H1 (cell line): Measurements from ENCODE around the gene KLHL8. TPM values are rescaled to one million over a fixed set of nuclear protein-coding genes. Genes with fewer than 3 reads are reported as not detected.

Source experiments
- CTCF ChIA-PET: fragments of 300-600 bp; sonication (Branson Sonifier 250); formaldehyde crosslinking; loops from one replicate; lab custom pipeline; 2021; ENCODE audit not compliant: partially characterized antibody; lab: Charles Lee
- POLR2A ChIA-PET: fragments of 300-600 bp; sonication (Branson Sonifier 250); formaldehyde crosslinking; loops from one replicate; lab custom pipeline; 2021; ENCODE audit warnings: inconsistent platforms; ENCODE audit not compliant: partially characterized antibody; lab: Charles Lee
- DNase-seq, 2 experiments: peaks; one replicate each; pipeline versions ENCODE4 v3.0.0 to v3.0.0-alpha.2; 2010 to 2022; ENCODE audit warnings: low spot score in 2 of 2, low read depth in 1 of 2, mixed read lengths in 1 of 2
- FAIRE-seq: peaks from 2 replicates; lab custom pipeline; 2011; peaks lifted over from hg19 to GRCh38; lab: Jason Lieb, UNC
- H2AFZ ChIP-seq: 2 replicates; pipeline ENCODE4 v1.8.1; 2012; ENCODE audit warnings: low read length, inconsistent platforms
- H2AK5ac ChIP-seq: 2 replicates; pipeline ENCODE4 v1.6.1; 2013; ENCODE audit warnings: low read depth, low read length
- H2BK120ac ChIP-seq: replicated peaks from 2 replicates; pipeline ENCODE3; 2013; ENCODE audit warnings: low read depth, low read length, inconsistent platforms
- H2BK12ac ChIP-seq: 2 replicates; pipeline ENCODE4 v1.6.1; 2013; ENCODE audit warnings: low read depth, low read length
- H2BK15ac ChIP-seq: 2 replicates; pipeline ENCODE4 v1.6.1; 2013; ENCODE audit warnings: low read length
- H2BK20ac ChIP-seq: 2 replicates; pipeline ENCODE4 v1.6.1; 2013; ENCODE audit warnings: low read length
- H2BK5ac ChIP-seq: 2 replicates; pipeline ENCODE4 v1.6.1; 2013; ENCODE audit warnings: low read depth, low read length
- H3K14ac ChIP-seq: 2 replicates; pipeline ENCODE4 v1.6.1; 2013; ENCODE audit warnings: inconsistent platforms; ENCODE audit not compliant: insufficient read length
- H3K18ac ChIP-seq: 2 replicates; pipeline ENCODE4 v1.6.1; 2013; ENCODE audit warnings: low read length; ENCODE audit errors: extremely low read depth
- H3K23ac ChIP-seq: 2 replicates; pipeline ENCODE4 v1.6.1; 2013; ENCODE audit warnings: inconsistent platforms; ENCODE audit not compliant: insufficient read length
- H3K23me2 ChIP-seq: 2 replicates; pipeline ENCODE4 v1.6.1; 2013; ENCODE audit warnings: low read depth, low read length
- H3K27ac ChIP-seq: 2 replicates; pipeline ENCODE4 v1.6.1; 2011; ENCODE audit warnings: low read depth, low read length, inconsistent platforms
- H3K27me3 ChIP-seq, 4 experiments: replicated peaks in 1 of 4; 1 replicate in 1 of 4; 2 replicates in 3 of 4; pipeline versions ENCODE4 v1.6.1 to v1.8.1; 2011 to 2013; ENCODE audit warnings: low read length in 3 of 4, mild to moderate bottlenecking in 3 of 4, inconsistent platforms in 2 of 4, mixed read lengths in 2 of 4, moderate library complexity in 1 of 4; ENCODE audit not compliant: control insufficient read depth in 3 of 4, insufficient read depth in 3 of 4; ENCODE audit errors: extremely low read depth in 1 of 4
- H3K36me3 ChIP-seq, 4 experiments: 2 replicates each; pipeline versions ENCODE4 v1.6.1 to v1.8.1; 2011 to 2013; ENCODE audit warnings: mild to moderate bottlenecking in 4 of 4, low read length in 3 of 4, moderate library complexity in 2 of 4, control low read depth in 1 of 4, inconsistent platforms in 1 of 4; ENCODE audit not compliant: insufficient read depth in 4 of 4, control insufficient read depth in 2 of 4
- H3K4ac ChIP-seq: replicated peaks from 2 replicates; pipeline ENCODE3; 2013; ENCODE audit warnings: low read length, low read depth, mixed read lengths, inconsistent platforms; ENCODE audit not compliant: insufficient read length
- H3K4me1 ChIP-seq, 4 experiments: replicated peaks in 1 of 4; 1 replicate in 1 of 4; 2 replicates in 3 of 4; pipeline versions ENCODE4 v1.6.1 to v1.8.1; 2011 to 2013; ENCODE audit warnings: low read length in 3 of 4, inconsistent platforms in 2 of 4, mixed read lengths in 1 of 4; ENCODE audit not compliant: insufficient read depth in 4 of 4, control insufficient read depth in 3 of 4
- H3K4me2 ChIP-seq, 2 experiments: 2 replicates each; pipeline versions ENCODE4 v1.6.1 to v1.8.1; 2011 to 2013; ENCODE audit warnings: low read depth in 2 of 2, low read length in 2 of 2, control low read depth in 1 of 2, inconsistent platforms in 1 of 2, mild to moderate bottlenecking in 1 of 2; ENCODE audit not compliant: insufficient read depth in 1 of 2
- H3K4me3 ChIP-seq, 4 experiments: fragments of 200-600, 300-600 bp in 1 of 4; sonication (generic), shearing (Covaris generic), sonication (Bioruptor Twin) in 1 of 4; 2 replicates each; pipeline versions ENCODE4 v1.5.1 to v1.8.1; 2011 to 2016; ENCODE audit warnings: low read length in 4 of 4, low read depth in 3 of 4, control low read depth in 2 of 4, inconsistent platforms in 2 of 4, mild to moderate bottlenecking in 2 of 4, mixed read lengths in 1 of 4, moderate library complexity in 1 of 4; ENCODE audit not compliant: insufficient read depth in 2 of 4; ENCODE audit errors: extremely low read depth in 1 of 4
- H3K56ac ChIP-seq: replicated peaks from 2 replicates; pipeline ENCODE3; 2013; ENCODE audit warnings: low read depth, mild to moderate bottlenecking, mixed read lengths, low read length, inconsistent platforms; ENCODE audit not compliant: insufficient read length
- H3K79me1 ChIP-seq: 2 replicates; pipeline ENCODE4 v1.6.1; 2013; ENCODE audit warnings: low read depth, low read length, control low read depth
- H3K79me2 ChIP-seq, 2 experiments: 2 replicates each; pipeline versions ENCODE4 v1.6.1 to v1.8.1; 2012 to 2013; ENCODE audit warnings: low read length in 2 of 2, mild to moderate bottlenecking in 2 of 2, inconsistent platforms in 1 of 2; ENCODE audit not compliant: insufficient read depth in 2 of 2, control insufficient read depth in 1 of 2
- H3K9ac ChIP-seq, 4 experiments: replicated peaks in 1 of 4; 1 replicate in 1 of 4; 2 replicates in 3 of 4; pipeline versions ENCODE4 v1.6.1 to v1.8.1; 2011 to 2013; ENCODE audit warnings: low read depth in 3 of 4, low read length in 3 of 4, control low read depth in 2 of 4, mild to moderate bottlenecking in 2 of 4, moderate library complexity in 2 of 4, inconsistent platforms in 1 of 4; ENCODE audit errors: extremely low read depth in 1 of 4
- H3K9me3 ChIP-seq, 2 experiments: 2 replicates each; pipeline versions ENCODE4 v1.6.1 to v1.8.1; 2012 to 2013; ENCODE audit warnings: mild to moderate bottlenecking in 2 of 2, moderate library complexity in 2 of 2, control low read depth in 1 of 2, inconsistent platforms in 1 of 2, low read depth in 1 of 2, low read length in 1 of 2, mixed read lengths in 1 of 2; ENCODE audit not compliant: insufficient read depth in 2 of 2
- H4K20me1 ChIP-seq, 2 experiments: replicated peaks in 1 of 2; 2 replicates each; pipeline versions ENCODE3 to v1.8.1; 2011 to 2013; ENCODE audit warnings: inconsistent platforms in 2 of 2, low read length in 2 of 2, mild to moderate bottlenecking in 1 of 2; ENCODE audit not compliant: insufficient read depth in 2 of 2, control insufficient read depth in 1 of 2
- H4K5ac ChIP-seq: 2 replicates; pipeline ENCODE4 v1.6.1; 2013; ENCODE audit warnings: low read length, low read depth, mixed read lengths, inconsistent platforms; ENCODE audit not compliant: insufficient read length
- H4K8ac ChIP-seq: 2 replicates; pipeline ENCODE4 v1.8.0; 2013; ENCODE audit warnings: mild to moderate bottlenecking, moderate library complexity, low read length, inconsistent platforms; ENCODE audit not compliant: insufficient read depth; ENCODE audit errors: extremely low read depth
- H4K91ac ChIP-seq: replicated peaks from 2 replicates; pipeline ENCODE3; 2013; ENCODE audit warnings: low read length, mixed read lengths, inconsistent platforms; ENCODE audit not compliant: insufficient read length
- BCL11A ChIP-seq, 2 experiments: IDR thresholded peaks; one replicate each; pipeline ENCODE4 v1.6.1; 2011; ENCODE audit warnings: low read depth in 2 of 2, low read length in 2 of 2, mild to moderate bottlenecking in 2 of 2
- CBX8 ChIP-seq: fragments of 300-800, 300-1000 bp; sonication (generic); IDR thresholded peaks from 2 replicates; pipeline ENCODE4 v1.7.1; 2016; ENCODE audit warnings: low read depth, low read length, borderline replicate concordance
- CTBP2 ChIP-seq: IDR thresholded peaks from 2 replicates; pipeline ENCODE4 v1.7.0; 2011; ENCODE audit warnings: borderline replicate concordance, mild to moderate bottlenecking, moderate library complexity, mixed read lengths, low read length; ENCODE audit not compliant: insufficient read depth, insufficient read length
- EGR1 ChIP-seq: IDR thresholded peaks from 2 replicates; pipeline ENCODE4 v1.6.1; 2011; ENCODE audit warnings: low read depth, low read length, borderline replicate concordance
- JUND ChIP-seq: IDR thresholded peaks from 2 replicates; pipeline ENCODE4 v1.6.1; 2011; ENCODE audit warnings: mild to moderate bottlenecking, improper control_type of control experiment, low read length
- KDM5A ChIP-seq: fragments of 200-600 bp; IDR thresholded peaks from 2 replicates; pipeline ENCODE4 v1.7.1; 2012; ENCODE audit warnings: mild to moderate bottlenecking, low read length, inconsistent platforms, mixed read lengths
- POU5F1 ChIP-seq: IDR thresholded peaks from 2 replicates; pipeline ENCODE4 v1.6.1; 2011; ENCODE audit warnings: low read depth, mild to moderate bottlenecking, low read length, moderate library complexity
- SP2 ChIP-seq: IDR thresholded peaks from 2 replicates; pipeline ENCODE4 v1.6.1; 2012; ENCODE audit warnings: mild to moderate bottlenecking, low read length, inconsistent platforms
- USF2 ChIP-seq: IDR thresholded peaks from 2 replicates; pipeline ENCODE4 v1.6.1; 2011; ENCODE audit warnings: low read length, improper control_type of control experiment
- WGBS, 2 experiments: shearing (Covaris generic) in 1 of 2; methylation state at CpG; one replicate each; pipeline versions ENCODE4 v1.1.6 to v1.1.7; 2013 to 2015; ENCODE audit warnings: low lambda C conversion rate in 2 of 2, mixed read lengths in 2 of 2, inconsistent platforms in 1 of 2, low coverage in 1 of 2, missing lambda C conversion rate in 1 of 2; ENCODE audit not compliant: insufficient replicate concordance in 2 of 2, insufficient coverage in 1 of 2, insufficient read length in 1 of 2; ENCODE audit errors: extremely low coverage in 1 of 2, missing lambda C conversion rate in 1 of 2; 5-methylcytosine and 5-hydroxymethylcytosine counted together
- polyA plus RNA-seq, 7 experiments: library from polyadenylated mRNA; depleted of rRNA in 3 of 7; stranded (reverse) in 5 of 7; unstranded in 2 of 7; fragments of >200 nt in 5 of 7; fragments of 200-250 nt in 2 of 7; gene quantifications; 1 replicate in 5 of 7; 2 replicates in 1 of 7; 4 replicates in 1 of 7; pipeline versions ENCODE4 v1.2.1 to v1.2.3, GENCODE V29; 2011 to 2013; ENCODE audit warnings: missing spikeins in 2 of 7, mixed read lengths in 2 of 7
- total RNA-seq: library from RNA; stranded (reverse); fragmentation: NEBNext Ultra II Directional; extraction: Animal tissue kit (Norgen Biotek cat#: 25700); gene quantifications from 2 replicates; pipeline ENCODE4 v1.2.1, GENCODE V29; 2021

KLHL8 gene
- total and polyA plus RNA-seq, 2 of the 8 experiments (the other 6 are each of a cell fraction or from before 2014, with no cell fraction given), result 0.94 to 8.1 TPM

DNA sequence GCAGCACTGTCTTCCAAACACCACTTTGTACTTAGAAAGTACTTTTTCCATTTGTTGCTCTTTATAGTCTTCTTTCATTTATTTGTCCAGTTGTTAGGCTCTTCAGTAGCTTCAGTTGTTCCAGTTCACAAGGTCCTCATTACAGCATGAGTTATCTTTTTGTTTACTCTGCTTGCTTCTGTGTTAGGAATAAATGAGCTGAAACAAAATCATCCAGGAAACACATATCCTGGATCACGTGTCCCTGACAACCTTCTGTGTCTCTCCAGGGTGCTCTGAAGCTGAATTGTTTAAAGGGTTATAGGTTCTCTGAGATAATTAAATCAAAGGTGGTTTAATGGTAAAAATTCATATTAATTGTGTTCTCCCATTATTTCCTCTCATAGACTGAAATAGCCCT lies 19.9 kb upstream of the KLHL8 start:
- H4K5ac ChIP-seq, result no peak overlapping the region
- no peak overlapping the region for H3K4ac ChIP-seq
- no peak overlapping the region for H3K9ac ChIP-seq
- H2AK5ac ChIP-seq, result no peak overlapping the region
- H3K79me1 ChIP-seq, result no peaks in the 10 kb centered on the region; the same call in 1 of the 2 replicates
- 82% methylated on average over 1 of the region's 1 CpG; no CpG with 5 or more reads in 1 of the 2 experiments for WGBS, 2 experiments
- H3K27me3 ChIP-seq, result peaks cover 0 to 1% (median 0%) of the 10 kb centered on the region in 4 experiments; a peak in 1 of 7 replicates
- H2BK12ac ChIP-seq, result no peak overlapping the region
- no peaks in the 10 kb centered on the region for H3K23me2 ChIP-seq
- ChIA-PET CTCF (interaction anchor here (0.7 to 1.3 kb wide), 3 partner anchors 21 to 90 kb away, joined by 3 to 4 read pairs (median 3); no protein-coding TSS in a partner anchor), POLR2A (no interaction called here)
- no peak overlapping the region for H3K4me2 ChIP-seq
- H3K4me3 ChIP-seq, result no peak overlapping the region
- no peaks in the 10 kb centered on the region for H4K20me1 ChIP-seq
- no peak overlapping the region for H3K14ac ChIP-seq
- no peak overlapping the region for H2BK20ac ChIP-seq
- no peak overlapping the region for H2BK15ac ChIP-seq
- H3K27ac ChIP-seq, result no peak overlapping the region
- no peaks in the 10 kb centered on the region for H3K36me3 ChIP-seq
- peaks cover 9 to 18% of the 10 kb centered on the region in 2 experiments; a peak in 3 of 4 replicates for H3K9me3 ChIP-seq
- FAIRE-seq (no peak), DNase-seq (no peak)
- H3K4me1 ChIP-seq, result no peaks in the 10 kb centered on the region
- no peak overlapping the region for H3K18ac ChIP-seq
- no peak overlapping the region for H2BK120ac ChIP-seq
- H2AFZ ChIP-seq, result no peak overlapping the region
- TF ChIP-seq SP2 (no peak), JUND (no peak), EGR1 (no peak), USF2 (no peak), KDM5A (no peak), CBX8 (no peak), POU5F1 (no peak), CTBP2 (no peak), BCL11A (IDR thresholded peaks at IDR 0.05; ENCODE audit: low read depth in 2 of 2, low read length in 2 of 2) (no peak)
- H3K79me2 ChIP-seq, result no peaks in the 10 kb centered on the region
- no peak overlapping the region for H3K56ac ChIP-seq
- no peak overlapping the region for H4K8ac ChIP-seq
- H4K91ac ChIP-seq, result no peak overlapping the region
- H3K23ac ChIP-seq, result no peak overlapping the region
- no peak overlapping the region for H2BK5ac ChIP-seq
